Mammary epithelial cell (primary cell): ENCODE data around the gene NAGPA.

Experiments used
- EZH2 ChIP-seq: IDR thresholded peaks from 2 replicates; pipeline ENCODE4 v1.6.1; 2012; ENCODE audit warnings: low read length, inconsistent platforms, borderline replicate concordance
- TF ChIP-seq, protein P1 (sequence below), 2 donors: IDR thresholded peaks in 1 of 2; conservative IDR thresholded peaks in 1 of 2; 2 replicates each; pipeline ENCODE4 v1.5.1; 2011 to 2012; ENCODE audit warnings: inconsistent platforms in 2 of 2, low read length in 2 of 2, mild to moderate bottlenecking in 2 of 2, control low read depth in 1 of 2, low read depth in 1 of 2; ENCODE audit not compliant: insufficient read depth in 1 of 2; ENCODE audit errors: extremely low read depth in 1 of 2

DNA sequence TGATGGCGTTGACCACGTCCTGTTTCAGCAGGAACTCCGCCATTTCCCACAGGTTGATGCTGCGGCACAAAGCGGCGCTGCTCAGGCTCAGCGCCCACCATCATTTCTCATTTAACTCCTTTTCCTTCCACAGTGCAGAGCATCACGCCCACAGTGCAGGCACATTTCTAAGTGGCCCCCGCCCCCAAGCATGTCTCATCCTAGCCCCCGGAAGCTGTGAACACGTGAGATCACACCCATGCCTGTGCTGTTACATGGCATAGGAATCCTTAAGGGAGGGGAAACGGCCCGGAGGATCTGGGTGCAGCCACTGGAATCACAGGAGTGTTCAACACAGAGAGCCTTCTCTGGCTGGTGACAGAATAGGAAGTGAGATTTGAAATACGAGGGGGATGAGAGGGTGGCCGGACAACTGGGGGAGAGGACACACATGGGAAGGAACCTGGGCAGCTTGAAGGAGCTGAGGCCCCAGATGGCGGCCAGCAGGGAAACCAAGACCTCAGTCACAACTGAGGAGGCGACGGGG lies 4.7 kb downstream of the NAGPA start:
- TF ChIP-seq, protein P1, sequence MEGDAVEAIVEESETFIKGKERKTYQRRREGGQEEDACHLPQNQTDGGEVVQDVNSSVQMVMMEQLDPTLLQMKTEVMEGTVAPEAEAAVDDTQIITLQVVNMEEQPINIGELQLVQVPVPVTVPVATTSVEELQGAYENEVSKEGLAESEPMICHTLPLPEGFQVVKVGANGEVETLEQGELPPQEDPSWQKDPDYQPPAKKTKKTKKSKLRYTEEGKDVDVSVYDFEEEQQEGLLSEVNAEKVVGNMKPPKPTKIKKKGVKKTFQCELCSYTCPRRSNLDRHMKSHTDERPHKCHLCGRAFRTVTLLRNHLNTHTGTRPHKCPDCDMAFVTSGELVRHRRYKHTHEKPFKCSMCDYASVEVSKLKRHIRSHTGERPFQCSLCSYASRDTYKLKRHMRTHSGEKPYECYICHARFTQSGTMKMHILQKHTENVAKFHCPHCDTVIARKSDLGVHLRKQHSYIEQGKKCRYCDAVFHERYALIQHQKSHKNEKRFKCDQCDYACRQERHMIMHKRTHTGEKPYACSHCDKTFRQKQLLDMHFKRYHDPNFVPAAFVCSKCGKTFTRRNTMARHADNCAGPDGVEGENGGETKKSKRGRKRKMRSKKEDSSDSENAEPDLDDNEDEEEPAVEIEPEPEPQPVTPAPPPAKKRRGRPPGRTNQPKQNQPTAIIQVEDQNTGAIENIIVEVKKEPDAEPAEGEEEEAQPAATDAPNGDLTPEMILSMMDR (conservative IDR thresholded peaks at IDR 0.05 in 1 of 2, IDR thresholded peaks at IDR 0.05 in 1 of 2; ENCODE audit: extremely low read depth in 1 of 2, insufficient read depth in 1 of 2, low read depth in 1 of 2, low read length in 2 of 2), result no peak
- no peak for TF ChIP-seq EZH2
